T47D (cell line): ENCODE data around the gene DLAT.
A peak's percentile ranks its signal among the peaks of the same experiment; 100 is the strongest.
"Not testable (repeated sequence)": the region's sequence is repeated elsewhere in the genome, so short reads cannot be mapped to it uniquely, and the experiment has no call there.

Experiments
- DNase-seq, 2 experiments: peaks; one replicate each; pipeline versions ENCODE4 v3.0.0 to v3.0.0-alpha.2; 2011 to 2012; ENCODE audit warnings: low read depth in 1 of 2, low spot score in 1 of 2
- JUND ChIP-seq: IDR thresholded peaks from 2 replicates; pipeline ENCODE4 v1.6.1; 2012; ENCODE audit warnings: low read depth
- in situ Hi-C: cut with HindIII; loops from 2 replicates; pipeline ENCODE4 v1.10.0; 2016; ENCODE audit warnings: low sequenced_read_pairs, low pct_unique_long_range_greater_than_20kb

The DLAT gene

DNA sequence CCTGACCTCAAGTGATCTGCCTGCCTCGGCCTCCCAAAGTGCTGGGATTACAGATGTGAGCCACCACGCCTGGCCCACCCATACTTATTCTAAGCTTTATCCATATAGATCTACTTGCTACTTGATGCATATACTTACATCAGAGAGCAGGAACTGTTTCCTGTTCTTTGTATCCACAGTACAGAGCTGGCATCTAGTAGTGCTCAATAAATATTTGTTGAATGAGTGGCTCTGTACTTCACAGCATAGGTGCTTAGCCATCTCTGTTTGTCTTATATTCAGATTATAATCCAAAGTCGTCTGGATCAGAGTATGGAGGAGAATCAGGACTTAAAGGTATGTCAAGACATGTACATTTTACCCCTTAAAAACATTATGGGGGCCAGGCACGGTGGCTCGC is 38.6 kb upstream of the DLAT start:
- TF ChIP-seq JUND = no peak
- DNase-seq = peak in 1 of 2 experiments; percentile 79
- in situ Hi-C loops = no loop called here

DNA sequence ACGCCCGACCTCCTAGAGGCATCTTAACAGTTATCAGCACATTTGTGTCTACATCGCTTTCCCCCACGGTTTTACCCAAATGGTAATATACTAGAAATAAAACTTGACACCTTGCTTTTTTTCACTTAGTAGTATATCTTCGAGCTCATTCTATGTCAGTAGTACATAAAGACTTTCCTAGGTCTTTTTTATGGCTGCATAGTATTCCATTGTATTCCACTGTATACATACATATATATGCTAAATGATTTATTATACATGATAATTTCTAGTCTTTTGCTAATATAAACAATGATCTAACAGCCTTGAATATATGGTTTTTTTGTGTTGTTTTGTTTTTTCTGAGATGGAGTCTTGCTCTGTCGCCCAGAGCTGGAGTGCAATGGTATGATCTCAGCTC is 34.8 kb upstream of the DLAT start:
- in situ Hi-C loops = no loop called here
- TF ChIP-seq JUND = no peak
- DNase-seq = no peak

DNA sequence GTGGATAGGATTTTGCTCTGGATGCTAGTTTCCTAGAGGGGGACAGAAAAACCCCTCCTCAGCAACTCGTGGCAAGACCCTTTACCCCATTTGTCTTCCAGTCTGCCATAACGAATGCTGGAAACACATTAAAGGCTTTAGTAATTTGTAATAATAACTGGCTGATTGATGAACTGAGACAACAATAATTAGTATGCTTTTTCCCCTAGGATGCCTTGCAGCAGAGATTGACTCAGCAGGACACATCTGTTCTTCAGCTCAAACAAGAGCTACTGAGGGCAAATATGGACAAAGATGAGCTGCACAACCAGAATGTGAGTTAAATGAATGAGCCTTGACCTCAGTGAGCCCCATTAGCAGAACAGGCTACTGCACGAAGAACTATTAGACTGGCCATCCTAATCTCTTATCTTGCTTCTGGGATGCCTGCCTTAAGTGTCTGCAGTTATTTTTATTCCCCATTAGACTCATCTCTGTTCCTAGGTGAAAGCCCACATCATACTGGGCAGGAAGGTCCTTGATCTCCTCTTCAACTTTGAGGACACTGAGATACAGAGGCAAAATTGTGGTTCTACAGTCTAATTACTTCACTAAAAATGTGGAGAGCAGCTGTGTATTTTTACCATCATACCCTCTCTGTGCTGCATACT is 32.9 kb upstream of the DLAT start:
- DNase-seq = no peak
- in situ Hi-C loops = no loop called here
- TF ChIP-seq JUND = no peak

DNA sequence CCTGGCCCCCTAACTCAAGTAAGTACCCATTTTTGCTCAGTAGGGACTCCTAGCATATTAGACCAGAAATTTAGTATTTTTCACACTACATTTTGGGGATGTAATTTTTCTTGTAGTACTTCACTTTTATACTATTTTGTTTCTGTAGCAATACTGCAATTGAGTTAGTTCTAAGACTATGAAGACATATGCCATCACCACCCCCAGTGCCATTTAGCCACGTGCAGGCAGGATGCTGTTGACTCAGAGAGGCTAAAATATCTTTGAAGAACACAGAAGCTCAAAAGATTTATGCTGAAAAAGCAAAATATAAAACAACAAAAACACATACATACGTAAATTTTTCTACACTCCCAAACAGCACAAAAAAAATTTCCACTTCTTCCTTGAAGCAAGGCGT is 29.1 kb upstream of the DLAT start:
- TF ChIP-seq JUND = no peak
- no peak for DNase-seq
- in situ Hi-C loops = no loop called here

DNA sequence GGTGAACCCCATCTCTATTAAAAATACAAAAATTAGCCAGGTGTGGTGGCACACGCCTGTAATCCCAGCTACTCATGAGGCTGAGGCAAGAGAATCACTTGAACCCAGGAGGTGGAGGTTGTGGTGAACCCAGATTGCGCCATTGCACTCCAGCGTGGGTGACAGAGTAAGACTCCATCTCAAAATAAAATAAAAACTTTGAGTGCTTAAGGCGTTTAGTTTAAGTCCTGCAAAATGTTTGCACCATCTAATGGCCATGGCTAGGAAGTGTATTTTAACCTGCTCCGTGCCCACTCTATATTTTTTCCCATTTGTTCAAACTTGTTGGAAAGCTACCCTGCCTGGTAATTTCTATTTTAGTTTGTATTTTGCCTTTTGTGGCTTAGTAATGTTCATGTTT is 28.5 kb upstream of the DLAT start:
- in situ Hi-C loops = not testable (repeated sequence)
- peak in 1 of 2 experiments; percentile 76 for DNase-seq

DNA sequence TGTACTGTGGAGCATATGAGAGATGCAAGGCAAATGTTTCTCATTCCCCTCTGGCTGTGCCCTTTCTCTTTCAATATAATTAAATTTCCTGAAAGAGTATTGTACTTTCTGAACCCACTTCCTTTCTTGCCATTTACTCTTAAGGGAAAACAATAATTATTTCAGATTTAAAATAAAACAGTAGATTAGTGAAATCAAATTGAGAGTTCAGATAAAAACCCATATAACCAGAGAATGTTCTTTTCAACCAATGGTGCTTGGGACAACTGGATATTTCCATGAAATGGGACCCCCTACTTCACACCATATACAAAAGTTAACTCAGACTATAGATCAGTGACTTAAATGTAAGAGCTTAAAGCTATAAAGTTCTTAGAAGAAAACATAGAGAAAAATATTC is 26.1 kb upstream of the DLAT start:
- in situ Hi-C loops = no loop called here
- TF ChIP-seq JUND = no peak
- no peak for DNase-seq

DNA sequence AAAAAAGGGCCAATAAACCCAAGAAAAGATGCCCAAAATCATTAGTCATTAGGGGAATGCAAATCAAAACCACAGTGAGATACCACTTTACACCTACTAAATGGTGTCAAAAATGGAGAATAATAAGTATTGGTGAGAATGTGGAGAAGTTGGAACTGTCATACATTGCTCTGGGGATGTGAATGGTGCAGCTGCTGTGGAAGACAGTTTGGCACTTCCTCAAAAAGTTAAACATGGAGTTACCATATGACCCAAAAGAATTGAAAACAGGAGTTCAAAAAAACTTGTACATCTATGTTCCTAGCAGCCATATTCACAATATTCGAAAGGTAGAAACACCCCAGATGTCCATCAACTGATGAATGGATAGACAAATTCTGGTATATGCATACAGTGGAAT is 24.5 kb upstream of the DLAT start:
- no peak for TF ChIP-seq JUND
- in situ Hi-C loops = no loop called here

DNA sequence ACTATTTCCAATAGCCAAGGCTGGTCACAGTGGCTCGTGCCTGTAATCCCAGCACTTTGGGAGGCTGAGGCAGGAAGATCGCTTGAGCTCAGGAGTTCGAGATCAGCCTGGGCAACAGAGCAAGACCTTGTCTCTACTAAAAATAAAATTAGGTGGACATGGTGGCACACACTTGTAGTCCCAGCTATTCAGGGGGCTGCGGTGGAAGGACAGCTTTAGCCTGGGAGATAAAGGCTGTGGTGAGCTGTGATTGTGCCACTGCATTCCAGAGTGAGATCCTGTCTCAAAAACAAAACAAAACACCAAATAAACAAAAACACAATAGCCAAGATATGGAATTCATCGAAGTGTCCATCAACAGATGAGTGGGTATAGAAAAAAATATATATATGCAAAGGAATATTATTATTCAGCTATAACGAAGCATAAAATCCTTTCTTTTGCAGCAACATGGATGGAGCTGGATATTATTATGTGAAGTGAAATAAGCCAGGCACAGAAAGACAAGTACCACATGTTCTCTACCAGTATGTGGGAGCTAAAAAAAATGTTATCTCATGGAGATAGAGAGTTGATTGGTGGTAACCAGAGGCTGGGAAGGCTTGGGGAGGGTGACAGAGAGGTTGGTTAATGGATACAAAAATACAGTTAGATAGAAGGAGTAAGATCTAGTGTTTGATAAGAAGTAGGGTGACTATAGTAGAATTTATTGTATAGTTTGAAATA is 22.6 kb upstream of the DLAT start:
- in situ Hi-C loops = no loop called here
- TF ChIP-seq JUND = no peak
- no peak for DNase-seq

More for the DNA sequence above, 24.5 kb upstream of the DLAT start:
- no peak for DNase-seq

DNA sequence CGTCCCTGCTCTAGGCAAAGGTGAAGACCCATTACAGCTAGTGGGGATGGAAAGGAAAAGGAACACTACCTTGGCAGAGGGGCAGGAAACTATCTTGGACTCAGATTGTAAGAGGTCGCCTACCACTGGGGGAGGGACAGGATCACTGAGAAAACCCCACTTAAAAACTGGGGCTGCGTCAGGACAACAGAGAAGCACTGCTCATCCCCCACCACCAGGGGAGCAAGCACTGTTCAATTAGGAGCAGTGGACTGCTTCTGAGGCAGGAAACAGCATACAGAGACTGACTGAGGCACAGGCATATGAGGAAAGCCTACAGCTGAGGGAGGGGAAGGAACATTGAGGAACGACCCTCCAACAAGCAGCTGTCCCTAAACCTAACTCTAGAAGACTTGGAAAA is 20.8 kb upstream of the DLAT start:
- in situ Hi-C loops = no loop called here
- TF ChIP-seq JUND = no peak
- DNase-seq = peak in 1 of 2 experiments; percentile 14

DNA sequence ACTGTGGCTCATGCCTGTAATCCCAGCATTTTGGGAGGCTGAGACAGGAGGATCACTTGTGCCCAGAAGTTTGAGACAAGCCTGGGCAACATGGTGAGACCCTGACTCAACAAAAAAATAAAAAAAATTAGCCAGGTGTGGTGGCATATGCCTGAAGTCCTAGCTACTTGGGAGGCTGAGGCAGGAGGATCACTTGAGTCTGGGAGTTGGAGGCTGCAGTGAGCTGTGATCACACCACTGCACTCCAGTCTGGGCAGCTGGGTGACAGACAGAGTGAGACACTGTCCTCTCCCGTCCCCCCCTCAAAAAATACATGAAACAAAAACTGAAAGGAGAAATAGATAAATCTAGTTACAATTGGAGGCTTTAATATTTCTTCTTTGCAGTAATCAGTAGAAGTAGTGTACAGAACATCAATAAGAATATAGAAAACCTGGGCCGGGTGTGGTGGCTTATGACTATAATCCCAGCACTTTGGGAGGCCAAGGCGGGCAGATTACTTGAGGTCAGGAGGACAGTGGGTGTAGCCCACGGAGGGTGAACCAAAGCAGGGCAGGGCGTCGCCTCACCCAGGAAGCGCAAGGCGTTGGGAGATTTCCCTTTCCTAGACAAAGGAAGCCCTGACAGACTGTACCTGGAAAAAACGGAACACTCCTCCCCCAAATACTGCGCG is 19.6 kb upstream of the DLAT start:
- in situ Hi-C loops = no loop called here
- no peak for TF ChIP-seq JUND
- no peak for DNase-seq

DNA sequence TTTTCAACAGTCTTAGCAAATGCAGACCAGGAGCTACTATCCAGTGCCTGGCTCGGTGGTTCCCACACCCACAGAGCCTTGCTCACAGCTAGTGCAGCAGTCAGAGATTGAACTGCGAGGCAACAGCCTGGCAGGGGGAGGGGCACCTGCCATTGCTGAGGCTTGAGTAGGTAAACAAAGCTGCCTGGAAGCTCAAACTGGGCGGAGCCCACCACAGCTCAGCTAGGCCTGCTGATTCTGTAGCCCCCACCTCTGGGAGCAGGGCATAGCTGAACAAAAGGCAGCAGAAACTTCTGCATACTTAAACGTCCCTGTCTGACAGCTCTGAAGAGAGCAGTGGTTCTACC is 19.1 kb upstream of the DLAT start:
- DNase-seq, in situ Hi-C loops: not testable (repeated sequence)

DNA sequence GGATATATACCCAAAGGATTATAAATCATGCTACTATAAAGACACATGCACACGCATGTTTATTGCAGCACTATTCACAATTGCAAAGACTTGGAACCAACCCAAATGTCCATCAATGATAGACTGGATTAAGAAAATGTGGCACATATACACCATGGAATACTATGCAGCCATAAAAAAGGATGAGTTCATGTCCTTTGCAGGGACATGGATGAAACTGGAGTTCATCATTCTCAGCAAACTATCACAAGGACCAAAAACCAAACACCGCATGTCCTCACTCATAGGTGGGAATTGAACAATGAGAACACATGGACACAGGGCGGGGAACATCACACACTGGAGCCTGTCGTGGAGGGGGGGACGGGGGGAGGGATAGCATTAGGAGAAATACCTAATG is 13.8 kb upstream of the DLAT start:
- in situ Hi-C loops, DNase-seq: not testable (repeated sequence)

DNA sequence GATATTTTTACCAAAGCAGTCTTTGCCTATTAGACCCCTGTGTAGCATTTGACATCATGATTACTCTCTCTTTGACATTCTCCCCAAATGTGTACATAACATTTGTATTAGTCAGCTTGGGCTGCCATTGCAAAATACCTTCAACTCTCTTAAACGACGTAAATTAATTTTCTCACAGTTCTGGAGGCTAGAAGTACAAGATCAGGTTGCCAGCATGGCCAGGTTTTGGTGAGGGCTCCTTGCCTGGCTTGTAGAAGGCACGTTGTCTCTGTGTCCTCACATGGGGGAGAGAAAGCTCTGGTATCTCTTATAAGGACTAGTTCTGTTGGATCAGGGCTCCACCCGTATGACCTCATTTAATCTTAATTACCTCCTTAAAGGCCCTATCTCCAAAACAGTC is 12.3 kb upstream of the DLAT start:
- in situ Hi-C loops = no loop called here
- no peak for TF ChIP-seq JUND
- no peak for DNase-seq
